CD4-positive, alpha-beta T cell (primary cell): ENCODE results near the gene TREML2. TPM values are rescaled to one million over a fixed set of nuclear protein-coding genes. Genes with fewer than 3 reads are reported as not detected.

Experiments
- ATAC-seq: fragments of 200-7000 bp; cut with Tn5 transposase; one replicate; pipeline ENCODE4 v1.10.0; 2022; ENCODE audit warnings: mild to moderate bottlenecking; ENCODE audit not compliant: poor library complexity
- CTCF ChIA-PET: fragments of 350-600 bp; sonication (Branson Sonifier 250); formaldehyde crosslinking; loops from one replicate; lab custom pipeline; 2021; ENCODE audit warnings: antibody characterized with exemption, inconsistent platforms; lab: Charles Lee
- POLR2A ChIA-PET: fragments of 350-600 bp; sonication (Branson Sonifier 250); formaldehyde crosslinking; loops from one replicate; lab custom pipeline; 2021; ENCODE audit warnings: antibody characterized with exemption, inconsistent platforms; lab: Charles Lee
- DNase-seq, 14 experiments: peaks; one replicate each; pipeline ENCODE4 v3.0.0-alpha.2; 2013 to 2020; ENCODE audit warnings: mixed read lengths in 2 of 14
- H3K27ac ChIP-seq, 2 donors: one replicate each; pipeline versions ENCODE4 v1.5.1 to v1.7.0; 2013; ENCODE audit warnings: low read length in 2 of 2, low read depth in 1 of 2, mild to moderate bottlenecking in 1 of 2
- H3K27me3 ChIP-seq, 2 experiments: 1 replicate in 1 of 2; 2 replicates in 1 of 2; pipeline versions ENCODE4 v1.6.1 to v1.7.0; 2013; ENCODE audit warnings: low read length in 2 of 2, control low read depth in 1 of 2, mild to moderate bottlenecking in 1 of 2, moderate library complexity in 1 of 2; ENCODE audit not compliant: insufficient read depth in 2 of 2, control insufficient read depth in 1 of 2
- H3K36me3 ChIP-seq: one replicate; pipeline ENCODE4 v1.6.1; 2013; ENCODE audit warnings: low read length, control low read depth; ENCODE audit not compliant: insufficient read depth
- H3K4me1 ChIP-seq: one replicate; pipeline ENCODE4 v1.6.1; 2013; ENCODE audit warnings: low read length, control low read depth; ENCODE audit not compliant: insufficient read depth
- H3K4me3 ChIP-seq: one replicate; pipeline ENCODE4 v1.5.1; 2013; ENCODE audit warnings: mild to moderate bottlenecking, low read length, moderate library complexity
- H3K9me3 ChIP-seq, 2 experiments: 1 replicate in 1 of 2; 2 replicates in 1 of 2; pipeline versions ENCODE4 v1.6.1 to v1.7.0; 2013; ENCODE audit warnings: low read length in 2 of 2, mild to moderate bottlenecking in 2 of 2, control low read depth in 1 of 2, moderate library complexity in 1 of 2; ENCODE audit not compliant: control insufficient read depth in 1 of 2, insufficient read depth in 1 of 2
- H3K27ac Mint-ChIP-seq: one replicate; pipeline ENCODE4 v1.8.0; 2020; ENCODE audit warnings: mixed read lengths
- H3K27me3 Mint-ChIP-seq: one replicate; pipeline ENCODE4 v1.8.0; 2021; ENCODE audit warnings: mixed read lengths
- H3K36me3 Mint-ChIP-seq: one replicate; pipeline ENCODE4 v1.8.0; 2021; ENCODE audit warnings: low read depth, mixed read lengths
- H3K4me1 Mint-ChIP-seq: one replicate; pipeline ENCODE4 v1.8.0; 2021; ENCODE audit warnings: low read depth, mixed read lengths
- H3K4me3 Mint-ChIP-seq: one replicate; pipeline ENCODE4 v1.8.0; 2020; ENCODE audit warnings: mild to moderate bottlenecking, mixed read lengths
- H3K9me3 Mint-ChIP-seq: one replicate; pipeline ENCODE4 v1.8.0; 2020; ENCODE audit warnings: mixed read lengths
- CTCF ChIP-seq: fragments of 200-600 bp; IDR thresholded peaks from one replicate; pipeline ENCODE4 v1.8.0; 2022; ENCODE audit warnings: antibody characterized with exemption, mild to moderate bottlenecking
- intact Hi-C, 2 experiments: fragments of 100-400 bp; cut with DNase I in 1 of 2; cut with micrococcal nuclease in 1 of 2; formaldehyde crosslinking; loops; one replicate each; pipeline versions ENCODE4 v1.15.1 to v1.9.0; 2023 to 2025; cut with DNase I, micrococcal nuclease
- total RNA-seq, 174 experiments: library from RNA in 2 of 174; stranded (reverse) in 2 of 174; gene quantifications; one replicate each; pipeline ENCODE4 v1.2.3 and lab custom pipeline; 2021 to 2026

The TREML2 gene
- total RNA-seq, 2 experiments from 2014 or later: 0.78 to 0.91 TPM

GRCh38 chr6:41156771-41157170 is 44.2 kb downstream of the TREML2 start:
- Mint-ChIP-seq H3K9me3 (no peaks in the 10 kb centered on the region), H3K27me3 (peaks cover 4% of the 10 kb centered on the region), H3K27ac (no peak overlapping the region), H3K36me3 (no peaks in the 10 kb centered on the region), H3K4me1 (no peaks in the 10 kb centered on the region), H3K4me3 (no peak overlapping the region)
- Histone ChIP-seq H3K27me3 (no peaks in the 10 kb centered on the region), H3K4me1 (no peaks in the 10 kb centered on the region), H3K27ac (no peak overlapping the region), H3K4me3 (no peak overlapping the region), H3K9me3 (no peaks in the 10 kb centered on the region), H3K36me3 (no peaks in the 10 kb centered on the region)
- POLR2A ChIA-PET: no interaction called here
- no peak for TF ChIP-seq CTCF
- intact Hi-C loops: loop anchor here in 1 of 2 experiments (5.0 kb wide), 1 partner anchor 39 kb away; no protein-coding TSS in a partner anchor
- CTCF ChIA-PET: no interaction called here
- ATAC-seq (no peak), DNase-seq (no peak)

GRCh38 chr6:41156001-41156400 is 44.9 kb downstream of the TREML2 start:
- no peaks in the 10 kb centered on the region for H3K9me3 ChIP-seq
- no peak for TF ChIP-seq CTCF
- Mint-ChIP-seq H3K27ac (no peak overlapping the region), H3K9me3 (no peaks in the 10 kb centered on the region), H3K4me3 (no peak overlapping the region), H3K36me3 (no peaks in the 10 kb centered on the region), H3K27me3 (peaks cover 4% of the 10 kb centered on the region), H3K4me1 (no peaks in the 10 kb centered on the region)
- DNase-seq (no peak), ATAC-seq (no peak)
- H3K27ac ChIP-seq: no peak overlapping the region
- intact Hi-C loops: loop anchor here in 1 of 2 experiments (5.0 kb wide), 1 partner anchor 39 kb away; no protein-coding TSS in a partner anchor
- POLR2A ChIA-PET: no interaction called here
- H3K27me3 ChIP-seq: no peaks in the 10 kb centered on the region
- CTCF ChIA-PET: no interaction called here
- no peaks in the 10 kb centered on the region for H3K4me1 ChIP-seq
- no peak overlapping the region for H3K4me3 ChIP-seq
- no peaks in the 10 kb centered on the region for H3K36me3 ChIP-seq

- Histone ChIP-seq H3K27ac (no peak overlapping the region), H3K4me1 (no peaks in the 10 kb centered on the region), H3K27me3 (no peaks in the 10 kb centered on the region), H3K4me3 (no peak overlapping the region), H3K9me3 (no peaks in the 10 kb centered on the region), H3K36me3 (no peaks in the 10 kb centered on the region)
- Mint-ChIP-seq H3K9me3 (no peaks in the 10 kb centered on the region), H3K27me3 (peaks cover 4% of the 10 kb centered on the region), H3K36me3 (no peaks in the 10 kb centered on the region), H3K4me3 (no peak overlapping the region), H3K27ac (no peak overlapping the region), H3K4me1 (no peaks in the 10 kb centered on the region)
- ChIA-PET POLR2A (no interaction called here), CTCF (no interaction called here)
- no peak for TF ChIP-seq CTCF
- intact Hi-C loops: loop anchor here in 1 of 2 experiments (5.0 kb wide), 1 partner anchor 38 kb away; no protein-coding TSS in a partner anchor
- ATAC-seq (no peak), DNase-seq (no peak)
These were observed 45.7 kb downstream of the TREML2 start for GRCh38 chr6:41155132-41155805.
